CD1c-positive myeloid dendritic cell (primary cell): Measurements from ENCODE around the gene RABL6.
"Not testable (repeated sequence)": the region's sequence is repeated elsewhere in the genome, so short reads cannot be mapped to it uniquely, and the experiment has no call there.

Source experiments
- DNase-seq: peaks from one replicate; pipeline ENCODE4 v3.0.0-alpha.2; 2016; ENCODE audit errors: extremely low spot score

RABL6 gene

GRCh38 chr9:136795000-136795348 is 12.8 kb upstream of the RABL6 start:
- DNase-seq, result peak; percentile 16

- DNase-seq, result no peak
These were observed 11.4 kb upstream of the RABL6 start, which contains the start of gene CCDC183 for GRCh38 chr9:136796238-136796774. CCDC183 (plus strand) TSS chr9:136796338; CDS start chr9:136796398, 60 bp downstream.

- DNase-seq, result not testable (repeated sequence)
These were observed 10.9 kb upstream of the RABL6 start for GRCh38 chr9:136796775-136797347.

DNA sequence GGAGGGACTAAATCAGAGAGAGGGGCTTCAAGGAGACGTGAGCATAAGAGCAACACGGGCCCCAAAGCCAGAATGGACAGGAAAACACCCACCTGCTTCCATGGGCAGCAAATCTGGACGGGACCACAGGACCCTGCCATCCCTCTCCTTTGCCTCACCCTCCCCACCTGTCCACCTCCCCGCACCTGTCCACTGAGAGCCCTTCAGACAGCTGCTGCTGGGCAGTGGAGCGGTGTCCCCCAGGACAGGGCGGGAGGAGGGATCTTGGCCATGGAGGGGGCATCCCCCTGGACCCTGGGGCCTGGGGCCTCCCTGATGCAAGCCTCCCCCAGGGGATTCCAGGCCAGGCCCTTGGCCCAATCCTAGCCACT is 9.1 kb upstream of the RABL6 start:
- DNase-seq, result no peak

DNA sequence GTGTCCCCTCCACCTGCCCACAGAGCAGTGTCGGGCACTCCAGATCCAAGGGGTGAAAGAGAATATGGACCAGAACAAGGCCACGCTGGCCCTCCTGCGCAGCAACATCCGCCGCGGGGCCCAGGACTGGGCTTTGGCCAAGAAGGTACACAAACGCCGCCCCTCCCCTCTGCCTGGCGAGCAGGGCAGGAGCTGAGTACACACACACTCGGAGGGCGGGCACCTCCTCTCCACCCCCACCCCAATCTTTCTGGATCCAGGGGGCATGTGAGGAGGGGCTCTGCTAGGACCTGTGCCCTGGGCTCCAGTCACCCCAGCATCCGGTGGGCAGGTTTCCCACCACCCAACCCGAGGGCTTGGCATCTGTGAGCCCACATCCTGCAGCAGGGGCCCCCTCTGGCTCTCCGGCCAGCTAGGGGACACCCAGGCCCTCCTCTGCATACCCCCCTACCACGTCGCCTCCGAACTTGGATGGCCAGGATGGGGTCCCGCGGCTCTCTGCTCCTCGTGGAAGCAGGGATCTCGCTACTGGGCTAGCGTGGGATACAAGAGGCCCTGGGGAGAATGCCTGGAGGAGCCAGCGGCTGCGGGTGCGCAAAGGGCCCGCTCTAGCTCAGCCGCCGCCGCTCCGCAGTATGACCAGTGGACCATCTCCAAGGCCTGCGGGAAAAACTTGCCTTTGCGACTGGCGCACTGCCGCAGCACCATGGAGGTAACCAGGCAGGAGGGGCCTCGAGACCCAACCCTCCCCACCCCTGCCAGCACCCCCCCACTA is 8.5 kb upstream of the RABL6 start:
- DNase-seq, result no peak

DNA sequence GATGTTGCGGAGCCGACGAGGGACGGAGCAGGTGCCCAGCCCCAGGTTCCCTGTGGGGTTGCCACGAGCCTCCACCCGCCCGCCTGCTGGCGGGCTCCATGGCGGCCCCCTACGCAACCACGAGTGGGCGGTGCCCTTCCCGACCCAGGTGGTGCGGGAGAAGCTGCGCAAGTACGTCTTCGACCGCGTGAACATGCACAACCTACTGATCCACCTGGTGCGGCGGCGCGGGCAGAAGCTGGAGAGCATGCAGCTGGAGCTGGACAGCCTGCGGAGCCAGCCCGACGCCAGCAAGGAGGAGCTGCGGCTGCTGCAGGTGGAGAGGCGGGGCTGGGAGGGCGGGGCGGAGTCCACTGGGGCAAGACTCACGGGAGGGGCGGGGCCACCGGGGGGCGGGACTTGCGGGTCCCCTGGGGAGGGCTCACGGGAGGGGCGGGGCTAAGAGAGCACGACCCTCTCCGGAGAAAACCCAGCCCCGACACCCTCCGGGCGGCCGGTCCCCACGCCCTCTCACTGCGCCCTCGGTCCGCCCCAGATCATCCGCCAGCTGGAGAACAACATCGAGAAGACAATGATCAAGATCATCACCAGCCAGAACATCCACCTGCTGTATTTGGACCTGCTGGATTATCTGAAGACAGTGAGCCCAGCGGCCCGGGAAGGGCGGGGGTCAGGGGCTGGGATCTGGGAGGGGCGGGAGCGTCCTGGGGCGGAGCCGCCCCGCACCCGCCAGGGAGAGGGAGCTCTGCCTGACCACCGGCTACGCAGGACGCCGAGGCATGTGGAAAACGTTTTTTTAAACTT is 7.7 kb upstream of the RABL6 start:
- peak; percentile 75 for DNase-seq

- no peak for DNase-seq
These were observed 5.4 kb upstream of the RABL6 start for GRCh38 chr9:136802321-136802720.

DNA sequence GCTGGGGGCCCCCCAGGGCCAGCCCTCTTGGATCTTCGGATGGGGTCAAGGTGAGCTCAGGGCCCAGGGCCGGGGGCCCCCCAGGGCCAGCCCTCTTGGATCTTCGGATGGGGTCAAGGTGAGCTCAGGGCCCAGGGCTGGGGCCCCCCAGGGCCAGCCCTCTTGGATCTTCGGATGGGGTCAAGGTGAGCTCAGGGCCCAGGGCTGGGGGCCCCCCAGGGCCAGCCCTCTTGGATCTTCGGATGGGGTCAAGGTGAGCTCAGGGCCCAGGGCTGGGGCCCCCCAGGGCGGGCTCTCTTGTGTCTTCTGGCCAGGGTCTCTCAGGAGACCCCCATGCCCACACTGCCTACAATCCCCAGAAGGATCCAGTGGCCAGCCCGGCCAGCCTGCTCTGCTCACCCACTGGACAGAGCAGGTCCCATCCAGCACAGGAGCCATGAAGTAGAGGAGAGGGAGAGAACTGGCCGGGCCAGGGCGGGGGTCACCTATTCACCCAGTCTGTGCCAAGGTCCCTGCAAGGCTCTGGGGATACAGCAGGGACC is 4.7 kb upstream of the RABL6 start:
- DNase-seq, result not testable (repeated sequence)

GRCh38 chr9:136803551-136804508 is 3.9 kb upstream of the RABL6 start:
- DNase-seq, result no peak

DNA sequence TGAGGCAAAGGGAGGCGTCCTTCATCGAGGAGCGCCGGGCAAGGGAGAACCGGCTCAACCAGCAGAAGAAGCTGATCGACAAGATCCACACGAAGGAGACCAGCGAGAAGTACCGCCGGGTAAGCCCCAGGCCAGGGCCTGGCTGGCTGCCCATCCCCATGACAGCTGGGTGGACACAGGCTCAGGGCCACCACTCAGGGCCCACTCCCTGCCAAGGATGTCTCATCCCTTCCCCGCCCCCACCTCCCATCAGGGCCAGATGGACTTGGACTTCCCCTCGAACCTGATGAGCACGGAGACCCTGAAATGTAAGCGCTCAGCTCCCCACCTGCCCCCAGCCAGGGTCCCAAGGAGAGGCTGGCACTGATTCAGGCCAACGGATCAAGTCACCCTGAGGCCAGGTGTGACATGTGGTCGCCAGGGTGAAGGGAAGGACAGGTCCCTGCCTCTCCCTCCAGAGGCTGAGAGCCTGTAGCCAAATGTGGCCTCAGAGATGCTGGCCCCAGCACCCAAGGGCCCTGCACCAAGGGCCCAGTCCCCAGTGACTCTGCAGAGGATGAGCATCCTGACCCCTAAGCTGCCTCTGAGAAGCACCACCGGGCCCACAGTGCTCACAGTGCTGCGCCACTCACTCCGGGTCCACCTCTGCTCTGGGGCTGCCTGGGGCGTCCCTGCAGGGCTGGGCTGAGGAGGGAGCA is 3.1 kb upstream of the RABL6 start:
- DNase-seq, result no peak

GRCh38 chr9:136805207-136805740 is 2.5 kb upstream of the RABL6 start:
- DNase-seq, result no peak

- DNase-seq, result no peak
These were observed 1.7 kb upstream of the RABL6 start for GRCh38 chr9:136806067-136806466.

- no peak for DNase-seq
These were observed 1.0 kb upstream of the RABL6 start for GRCh38 chr9:136806631-136807201.

DNA sequence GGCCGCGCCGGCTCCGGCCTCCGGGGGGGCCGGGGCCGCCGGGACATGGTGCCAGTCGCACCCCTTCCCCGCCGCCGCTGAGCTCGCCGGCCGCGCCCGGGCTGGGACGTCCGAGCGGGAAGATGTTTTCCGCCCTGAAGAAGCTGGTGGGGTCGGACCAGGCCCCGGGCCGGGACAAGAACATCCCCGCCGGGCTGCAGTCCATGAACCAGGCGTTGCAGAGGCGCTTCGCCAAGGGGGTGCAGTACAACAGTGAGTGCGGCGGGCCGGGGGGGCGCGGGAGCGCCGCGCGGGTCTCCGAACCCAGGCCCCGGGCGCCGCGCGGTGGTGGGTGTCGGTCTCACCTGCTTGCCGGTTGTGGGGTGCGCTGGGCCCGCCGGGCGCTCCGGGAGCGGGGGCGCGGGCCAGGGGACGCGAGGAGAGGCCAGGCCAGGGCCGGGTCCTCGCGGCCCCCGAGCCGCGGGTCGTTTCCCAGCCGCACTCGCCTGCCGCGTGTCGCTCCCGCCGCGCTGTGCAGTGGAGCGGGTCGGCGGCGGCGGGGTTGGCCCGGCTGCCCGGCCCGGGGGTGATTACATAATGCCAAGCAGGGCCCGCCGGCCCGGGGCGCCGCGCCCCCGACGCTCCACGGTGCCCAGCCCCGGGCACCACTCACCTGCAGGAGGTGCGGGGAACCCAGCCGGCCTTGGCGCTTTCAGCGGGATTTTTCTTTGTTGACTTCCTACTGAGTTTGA is 492 bp downstream of the RABL6 start:
- DNase-seq, result peak; percentile 6

DNA sequence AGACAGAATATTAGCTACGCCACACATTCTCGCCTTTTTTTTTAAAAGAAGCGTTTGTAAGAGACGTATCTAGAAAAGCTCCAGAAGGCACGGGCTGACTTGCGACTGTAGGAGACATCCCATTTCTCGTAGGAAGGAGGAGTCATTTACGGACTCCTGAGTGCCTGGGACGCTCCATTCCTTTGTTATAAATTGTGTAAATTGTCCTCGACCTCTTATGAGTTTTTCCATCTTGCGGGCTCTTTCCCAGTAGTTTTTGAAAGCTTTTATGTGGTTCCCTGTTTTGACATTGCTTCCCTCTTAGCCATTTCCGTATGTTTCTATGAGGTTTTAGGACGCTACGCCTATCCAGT is 1.0 kb downstream of the RABL6 start:
- DNase-seq, result peak; percentile 41

GRCh38 chr9:136814725-136815421 is 7.1 kb downstream of the RABL6 start:
- DNase-seq, result no peak

GRCh38 chr9:136815422-136815782 is 7.7 kb downstream of the RABL6 start:
- DNase-seq, result no peak

DNA sequence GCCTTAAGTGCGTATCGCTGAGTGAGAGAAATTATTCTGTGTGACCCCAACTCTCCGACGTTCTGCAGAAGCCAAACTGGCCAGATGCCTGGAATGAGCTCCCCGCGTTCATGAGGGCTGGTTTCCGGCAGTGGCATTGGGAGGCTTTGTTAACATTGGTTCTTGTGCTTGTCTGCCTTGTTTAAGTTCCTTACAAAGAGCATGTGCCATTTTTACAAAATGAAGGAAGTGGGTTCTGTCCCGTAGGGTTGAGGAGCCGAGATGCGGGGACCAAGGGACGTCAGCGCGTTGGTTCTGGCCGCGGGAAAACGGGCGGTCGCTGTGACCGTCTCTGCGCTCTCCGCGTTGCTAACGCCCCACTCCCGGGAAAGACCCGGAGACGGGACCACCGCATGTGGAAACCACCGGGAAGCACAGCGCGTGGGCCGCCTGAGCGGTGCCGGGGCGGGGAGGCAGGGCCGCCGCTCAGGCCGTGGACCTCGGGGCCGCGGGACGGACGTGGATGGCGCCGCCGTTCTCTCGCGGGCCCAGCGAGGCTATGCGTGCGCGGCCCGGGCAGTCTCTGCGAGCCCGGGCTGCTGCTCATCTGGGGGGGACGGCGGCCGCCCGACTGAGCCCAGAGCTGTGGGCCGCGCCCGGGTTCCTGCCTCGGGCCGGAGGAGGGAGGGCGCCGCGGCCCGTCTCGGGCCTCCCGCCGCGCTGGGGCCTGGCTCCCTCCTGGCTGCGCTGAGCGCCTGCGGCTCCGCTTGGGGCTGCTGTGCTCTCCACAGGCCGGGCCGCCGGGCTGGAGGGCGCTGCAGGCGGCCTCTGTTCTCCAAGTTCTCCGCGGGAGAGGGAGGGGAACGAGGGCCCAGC is 13.4 kb downstream of the RABL6 start:
- peak; percentile 31 for DNase-seq
